ENCODE measurements around the gene PLPP6. TPM values are rescaled to one million over a fixed set of nuclear protein-coding genes. Genes with fewer than 3 reads are reported as not detected.
"Not testable (repeated sequence)": the region's sequence is repeated elsewhere in the genome, so short reads cannot be mapped to it uniquely, and the experiment has no call there.

PLPP6 gene
- total and polyA plus RNA-seq, 4 donors = 3.8 to 6.9 (median 5.2) TPM

- ATAC-seq (ENCODE audit: insufficient read depth, low FRiP score) = no peak
- Histone ChIP-seq H3K9ac (ENCODE audit: insufficient read depth in 1 of 2, low read length in 2 of 2) (no peak overlapping the region), H3K4me3 (no peak overlapping the region), H3K4me1 (ENCODE audit: control insufficient read depth in 5 of 5, insufficient read depth in 5 of 5, low read length in 5 of 5) (no peaks in the 10 kb centered on the region), H3K9me3 (ENCODE audit: control insufficient read depth in 4 of 4, insufficient read depth in 3 of 4, low read length in 3 of 4) (no peaks in the 10 kb centered on the region), H3K27me3 (ENCODE audit: control insufficient read depth in 3 of 3, insufficient read depth in 3 of 3, low read length in 2 of 3) (no peaks in the 10 kb centered on the region), H3K27ac (ENCODE audit: low read depth in 1 of 2, low read length in 1 of 2) (no peak overlapping the region), H3K36me3 (ENCODE audit: control insufficient read depth in 4 of 4, insufficient read depth in 4 of 4, low read length in 4 of 4) (peaks cover 0 to 3% (median 0%) of the 10 kb centered on the region in 4 donors)
- TF ChIP-seq, protein P1, sequence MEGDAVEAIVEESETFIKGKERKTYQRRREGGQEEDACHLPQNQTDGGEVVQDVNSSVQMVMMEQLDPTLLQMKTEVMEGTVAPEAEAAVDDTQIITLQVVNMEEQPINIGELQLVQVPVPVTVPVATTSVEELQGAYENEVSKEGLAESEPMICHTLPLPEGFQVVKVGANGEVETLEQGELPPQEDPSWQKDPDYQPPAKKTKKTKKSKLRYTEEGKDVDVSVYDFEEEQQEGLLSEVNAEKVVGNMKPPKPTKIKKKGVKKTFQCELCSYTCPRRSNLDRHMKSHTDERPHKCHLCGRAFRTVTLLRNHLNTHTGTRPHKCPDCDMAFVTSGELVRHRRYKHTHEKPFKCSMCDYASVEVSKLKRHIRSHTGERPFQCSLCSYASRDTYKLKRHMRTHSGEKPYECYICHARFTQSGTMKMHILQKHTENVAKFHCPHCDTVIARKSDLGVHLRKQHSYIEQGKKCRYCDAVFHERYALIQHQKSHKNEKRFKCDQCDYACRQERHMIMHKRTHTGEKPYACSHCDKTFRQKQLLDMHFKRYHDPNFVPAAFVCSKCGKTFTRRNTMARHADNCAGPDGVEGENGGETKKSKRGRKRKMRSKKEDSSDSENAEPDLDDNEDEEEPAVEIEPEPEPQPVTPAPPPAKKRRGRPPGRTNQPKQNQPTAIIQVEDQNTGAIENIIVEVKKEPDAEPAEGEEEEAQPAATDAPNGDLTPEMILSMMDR (IDR thresholded peaks at IDR 0.05; ENCODE audit: control extremely low read depth, extremely low read depth) = no peak
- no peak for DNase-seq
- WGBS, 2 donors = 87 to 97% methylated on average over 9 to 10 of the region's 10 CpGs
Measured at GRCh38 chr9:4654538-4654937, 7.6 kb upstream of the PLPP6 start.

GRCh38 chr9:4656196-4656595 is 5.9 kb upstream of the PLPP6 start:
- H3K27me3 ChIP-seq (ENCODE audit: control insufficient read depth in 3 of 3, insufficient read depth in 3 of 3, low read length in 2 of 3); H3K4me3 ChIP-seq; ATAC-seq (ENCODE audit: insufficient read depth, low FRiP score); H3K9me3 ChIP-seq (ENCODE audit: control insufficient read depth in 4 of 4, insufficient read depth in 3 of 4, low read length in 3 of 4); H3K9ac ChIP-seq (ENCODE audit: insufficient read depth in 1 of 2, low read length in 2 of 2); DNase-seq; H3K36me3 ChIP-seq (ENCODE audit: control insufficient read depth in 4 of 4, insufficient read depth in 4 of 4, low read length in 4 of 4); H3K4me1 ChIP-seq (ENCODE audit: control insufficient read depth in 5 of 5, insufficient read depth in 5 of 5, low read length in 5 of 5); H3K27ac ChIP-seq (ENCODE audit: low read depth in 1 of 2, low read length in 1 of 2): not testable (repeated sequence)
- WGBS, 2 donors = 75 to 87% methylated on average over 3 of the region's 3 CpGs

GRCh38 chr9:4656621-4657020 is 5.5 kb upstream of the PLPP6 start:
- DNase-seq (no peak), ATAC-seq (ENCODE audit: insufficient read depth, low FRiP score) (no peak)
- peaks cover 0 to 3% (median 0%) of the 10 kb centered on the region in 4 donors for H3K36me3 ChIP-seq (ENCODE audit: control insufficient read depth in 4 of 4, insufficient read depth in 4 of 4, low read length in 4 of 4)
- peaks cover 0 to 2% (median 0%) of the 10 kb centered on the region in 5 donors for H3K4me1 ChIP-seq (ENCODE audit: control insufficient read depth in 5 of 5, insufficient read depth in 5 of 5, low read length in 5 of 5)
- H3K9ac ChIP-seq (ENCODE audit: insufficient read depth in 1 of 2, low read length in 2 of 2) = no peak overlapping the region
- no peaks in the 10 kb centered on the region for H3K27me3 ChIP-seq (ENCODE audit: control insufficient read depth in 3 of 3, insufficient read depth in 3 of 3, low read length in 2 of 3)
- TF ChIP-seq, protein P1 (IDR thresholded peaks at IDR 0.05; ENCODE audit: control extremely low read depth, extremely low read depth) = no peak
- H3K27ac ChIP-seq (ENCODE audit: low read depth in 1 of 2, low read length in 1 of 2) = no peak overlapping the region
- no peaks in the 10 kb centered on the region for H3K9me3 ChIP-seq (ENCODE audit: control insufficient read depth in 4 of 4, insufficient read depth in 3 of 4, low read length in 3 of 4)
- WGBS, 2 donors = 64 to 96% methylated on average over 3 of the region's 3 CpGs
- H3K4me3 ChIP-seq = no peak overlapping the region

DNA sequence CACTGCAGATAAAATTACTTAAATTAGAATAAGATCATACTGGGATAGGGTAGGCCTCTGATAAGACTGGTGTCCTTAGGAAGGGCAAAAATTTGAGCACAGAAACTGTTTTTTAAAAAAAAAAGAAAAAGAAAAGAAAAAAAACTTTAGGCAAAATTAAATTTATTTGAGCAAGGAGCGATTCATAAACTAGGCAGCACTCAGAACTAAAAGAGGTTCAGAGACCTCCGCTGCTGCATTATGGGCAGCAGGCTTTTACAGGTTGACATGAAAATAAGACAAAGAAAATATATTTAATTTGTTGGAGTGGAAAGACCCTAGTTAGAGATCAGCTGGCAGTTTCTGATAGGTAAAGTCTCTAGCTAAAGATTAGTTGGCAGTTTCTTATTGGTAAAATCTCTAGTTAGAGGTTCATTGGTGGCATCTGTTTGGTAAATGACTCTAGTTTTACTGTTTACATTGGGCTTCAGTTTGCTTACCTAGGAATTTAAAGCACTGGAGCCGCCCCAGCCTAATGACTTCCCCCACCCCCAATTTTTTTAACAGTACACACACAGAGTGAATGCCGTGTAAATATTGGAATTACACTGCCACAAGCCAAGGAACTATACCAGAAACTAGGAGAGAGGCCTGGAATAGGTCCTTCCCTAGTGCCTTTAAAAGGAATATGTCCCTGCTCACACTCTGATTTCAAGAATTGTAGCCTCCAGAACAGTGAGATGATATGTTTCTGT is 4.5 kb upstream of the PLPP6 start:
- H3K27me3 ChIP-seq (ENCODE audit: control insufficient read depth in 3 of 3, insufficient read depth in 3 of 3, low read length in 2 of 3) = no peaks in the 10 kb centered on the region
- TF ChIP-seq, protein P1 (IDR thresholded peaks at IDR 0.05; ENCODE audit: control extremely low read depth, extremely low read depth) = no peak
- H3K27ac ChIP-seq (ENCODE audit: low read depth in 1 of 2, low read length in 1 of 2) = no peak overlapping the region
- peaks cover 0 to 8% (median 0%) of the 10 kb centered on the region in 5 donors for H3K4me1 ChIP-seq (ENCODE audit: control insufficient read depth in 5 of 5, insufficient read depth in 5 of 5, low read length in 5 of 5)
- no peak overlapping the region for H3K4me3 ChIP-seq
- WGBS, 2 donors = 85 to 91% methylated on average over 4 of the region's 4 CpGs
- no peak overlapping the region for H3K9ac ChIP-seq (ENCODE audit: insufficient read depth in 1 of 2, low read length in 2 of 2)
- no peaks in the 10 kb centered on the region for H3K9me3 ChIP-seq (ENCODE audit: control insufficient read depth in 4 of 4, insufficient read depth in 3 of 4, low read length in 3 of 4)
- peaks cover 0 to 3% (median 0%) of the 10 kb centered on the region in 4 donors for H3K36me3 ChIP-seq (ENCODE audit: control insufficient read depth in 4 of 4, insufficient read depth in 4 of 4, low read length in 4 of 4)
- ATAC-seq (ENCODE audit: insufficient read depth, low FRiP score) (no peak), DNase-seq (no peak)

- H3K36me3 ChIP-seq (ENCODE audit: control insufficient read depth in 4 of 4, insufficient read depth in 4 of 4, low read length in 4 of 4); H3K4me3 ChIP-seq; H3K27ac ChIP-seq (ENCODE audit: low read depth in 1 of 2, low read length in 1 of 2); ATAC-seq (ENCODE audit: insufficient read depth, low FRiP score); H3K9ac ChIP-seq (ENCODE audit: insufficient read depth in 1 of 2, low read length in 2 of 2); H3K9me3 ChIP-seq (ENCODE audit: control insufficient read depth in 4 of 4, insufficient read depth in 3 of 4, low read length in 3 of 4); H3K27me3 ChIP-seq (ENCODE audit: control insufficient read depth in 3 of 3, insufficient read depth in 3 of 3, low read length in 2 of 3); DNase-seq: not testable (repeated sequence)
- WGBS, 2 donors = 89 to 92% methylated on average over 4 of the region's 5 CpGs
- H3K4me1 ChIP-seq (ENCODE audit: control insufficient read depth in 5 of 5, insufficient read depth in 5 of 5, low read length in 5 of 5) = peaks cover 7 to 27% (median 8%) of the 10 kb centered on the region in 5 donors
Measured at GRCh38 chr9:4660665-4661064, 1.4 kb upstream of the PLPP6 start.

Measured in lung (tissue), 12 donors.